ENCODE data around the gene CUTA.

CUTA gene

GRCh38 chr6:33428966-33429749, 11.3 kb upstream of the CUTA start:
- H3K4me3 ChIP-seq (replicated peaks; ENCODE audit: low read depth, low read length) = peak overlapping the region; percentile 70
- no peak for TF ChIP-seq CTCF (IDR thresholded peaks at IDR 0.05; ENCODE audit: low read length, missing control alignments)
- DNase-seq (ENCODE audit: low read depth) = no peak

- peak; percentile 35 for TF ChIP-seq CTCF (IDR thresholded peaks at IDR 0.05; ENCODE audit: low read length, missing control alignments)
- peak; percentile 38 for DNase-seq (ENCODE audit: low read depth)
- H3K4me3 ChIP-seq (replicated peaks; ENCODE audit: low read depth, low read length) = peak overlapping the region; percentile 70
Measured at GRCh38 chr6:33428224-33428965, 10.5 kb upstream of the CUTA start.

- TF ChIP-seq CTCF (IDR thresholded peaks at IDR 0.05; ENCODE audit: low read length, missing control alignments) = no peak
- no peak for DNase-seq (ENCODE audit: low read depth)
- peak overlapping the region; percentile 70 for H3K4me3 ChIP-seq (replicated peaks; ENCODE audit: low read depth, low read length)
Measured at GRCh38 chr6:33427585-33428223, 9.8 kb upstream of the CUTA start.

- TF ChIP-seq CTCF (IDR thresholded peaks at IDR 0.05; ENCODE audit: low read length, missing control alignments) = no peak
- no peak for DNase-seq (ENCODE audit: low read depth)
- H3K4me3 ChIP-seq (replicated peaks; ENCODE audit: low read depth, low read length) = peak overlapping the region; percentile 70
Measured at GRCh38 chr6:33426590-33427511, 8.9 kb upstream of the CUTA start.

- TF ChIP-seq CTCF (IDR thresholded peaks at IDR 0.05; ENCODE audit: low read length, missing control alignments) = peak; percentile 54
- H3K4me3 ChIP-seq (replicated peaks; ENCODE audit: low read depth, low read length) = peak overlapping the region; percentile 66
- peak; percentile 83 for DNase-seq (ENCODE audit: low read depth)
Measured at GRCh38 chr6:33425668-33426577, 8.0 kb upstream of the CUTA start.

All from fibroblast of pulmonary artery (primary cell).